ENCODE data around the gene RND1. TPM values are rescaled to one million over a fixed set of nuclear protein-coding genes. Genes with fewer than 3 reads are reported as not detected.
"Not testable (repeated sequence)": the region's sequence is repeated elsewhere in the genome, so short reads cannot be mapped to it uniquely, and the experiment has no call there.

RND1 gene
- total and polyA plus RNA-seq, 7 experiments from 2014 or later, result 0.17 to 13.5 (median 1.5) TPM

DNA sequence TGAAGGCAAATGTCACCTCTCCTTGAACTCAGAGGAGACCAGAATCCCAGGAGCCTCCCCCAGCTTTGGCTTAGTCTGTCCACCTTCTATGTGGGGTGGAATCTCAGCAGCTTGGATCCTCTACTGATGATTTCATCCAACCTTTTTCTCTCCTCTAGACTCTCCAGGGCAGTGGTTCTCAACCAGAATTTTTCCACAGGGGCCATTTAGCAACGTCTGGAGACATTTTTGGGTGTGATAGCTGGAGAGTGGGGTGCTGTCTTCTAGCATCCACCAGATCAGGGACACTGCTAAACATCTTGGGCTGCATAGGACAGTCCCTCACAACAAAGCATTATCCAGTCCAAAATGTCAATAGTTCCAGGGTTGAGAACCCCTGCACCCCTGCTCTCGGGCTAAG lies 9.3 kb downstream of the RND1 start:
- intact Hi-C loops (cut with micrococcal nuclease), result no loop called here
- ChIA-PET CTCF (interaction anchor here (0.5 to 1.3 kb wide), 6 partner anchors 10 to 65 kb away, joined by 3 to 8 read pairs (median 4); partner anchors contain the start of gene RND1), POLR2A (no interaction called here)
- no peak overlapping the region for H3K27ac ChIP-seq (ENCODE audit: low read depth, low read length)
- peaks cover 6 to 9% of the 10 kb centered on the region in 2 donors for H3K4me1 ChIP-seq (ENCODE audit: control insufficient read depth in 2 of 2, insufficient read depth in 2 of 2, low read length in 2 of 2)
- Mint-ChIP-seq H3K36me3 (peaks cover 0 to 9% (median 3%) of the 10 kb centered on the region in 5 donors), H3K4me1 (peaks cover 5 to 17% (median 14%) of the 10 kb centered on the region in 7 donors), H3K27ac (peak overlapping the region in 1 of 9 donors; percentile 25), H3K4me3 (peak overlapping the region in 1 of 10 donors; percentile 38), H3K9me3 (no peaks in the 10 kb centered on the region), H3K27me3 (peaks cover 0 to 9% (median 0%) of the 10 kb centered on the region in 5 donors)
- peaks cover 0 to 4% (median 0%) of the 10 kb centered on the region in 3 experiments for H3K36me3 ChIP-seq (ENCODE audit: control insufficient read depth in 2 of 3, insufficient read depth in 3 of 3, low read length in 3 of 3)
- no peak overlapping the region for H3K4me3 ChIP-seq (ENCODE audit: low read length)
- ATAC-seq (no peak), DNase-seq (no peak)
- no peaks in the 10 kb centered on the region for H3K9me3 ChIP-seq (ENCODE audit: control insufficient read depth in 2 of 3, low read length in 3 of 3)
- H3K27me3 ChIP-seq (ENCODE audit: control insufficient read depth in 2 of 2, insufficient read depth in 2 of 2, low read length in 2 of 2), result no peaks in the 10 kb centered on the region

DNA sequence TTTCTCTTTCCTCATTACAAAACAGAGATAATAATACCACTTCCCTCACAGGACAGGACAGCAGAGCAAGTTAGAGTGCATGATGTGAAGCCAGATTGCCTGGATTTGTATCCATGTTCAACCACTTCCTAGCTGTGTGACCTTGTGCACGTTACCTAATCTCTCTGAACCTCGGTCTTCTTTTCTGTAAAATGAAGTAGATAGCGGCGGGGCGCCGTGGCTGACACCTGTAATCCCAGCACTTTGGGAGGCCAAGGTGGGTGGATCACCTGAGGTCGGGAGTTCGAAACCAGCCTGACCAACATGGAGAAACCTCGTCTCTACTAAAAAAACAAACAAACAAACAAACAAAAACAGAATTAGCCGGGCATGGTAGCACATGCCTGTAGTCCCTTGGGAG lies 10.7 kb downstream of the RND1 start:
- H3K27me3 ChIP-seq (ENCODE audit: control insufficient read depth in 2 of 2, insufficient read depth in 2 of 2, low read length in 2 of 2); H3K27ac ChIP-seq (ENCODE audit: low read depth, low read length); H3K4me3 ChIP-seq (ENCODE audit: low read length); H3K36me3 Mint-ChIP-seq; H3K36me3 ChIP-seq (ENCODE audit: control insufficient read depth in 2 of 3, insufficient read depth in 3 of 3, low read length in 3 of 3); H3K27me3 Mint-ChIP-seq; H3K9me3 Mint-ChIP-seq; DNase-seq; H3K9me3 ChIP-seq (ENCODE audit: control insufficient read depth in 2 of 3, low read length in 3 of 3); ATAC-seq; H3K4me3 Mint-ChIP-seq; POLR2A ChIA-PET: not testable (repeated sequence)
- Mint-ChIP-seq H3K27ac (peak overlapping the region in 1 of 9 donors; percentile 43), H3K4me1 (peaks cover 19 to 31% (median 27%) of the 10 kb centered on the region in 7 donors)
- H3K4me1 ChIP-seq (ENCODE audit: control insufficient read depth in 2 of 2, insufficient read depth in 2 of 2, low read length in 2 of 2), result peaks cover 18 to 20% of the 10 kb centered on the region in 2 donors
- intact Hi-C loops (cut with micrococcal nuclease), result loop anchor here (5.0 kb wide), 4 partner anchors 202 to 1907 kb away; partner anchors contain the start of genes ATF1 (in 1 of the 2), LMBR1L (in 1 of the 2) and TUBA1B (in 1 of the 2)
- CTCF ChIA-PET, result interaction anchor here (0.7 to 4.1 kb wide), 5 partner anchors 11 to 60 kb away, joined by 3 to 78 read pairs (median 5); partner anchors contain the start of gene RND1

GRCh38 chr12:48854488-48854887 lies 11.2 kb downstream of the RND1 start:
- intact Hi-C loops (cut with micrococcal nuclease), result loop anchor here (5.0 kb wide), 4 partner anchors 203 to 1908 kb away; partner anchors contain the start of genes ATF1 (in 1 of the 2), LMBR1L (in 1 of the 2) and TUBA1B (in 1 of the 2)

GRCh38 chr12:48852734-48853688 lies 12.7 kb downstream of the RND1 start:
- peak overlapping the region; percentile 89 to 99 (median 98) for H3K4me3 Mint-ChIP-seq
- H3K36me3 Mint-ChIP-seq, result peaks cover 4 to 13% (median 10%) of the 10 kb centered on the region in 5 donors
- peak overlapping the region; percentile 96 for H3K4me3 ChIP-seq (ENCODE audit: low read length)
- peak; percentile 67 to 90 (median 87) for DNase-seq
- CTCF ChIA-PET, result interaction anchor here (0.6 to 4.1 kb wide), 38 partner anchors 10 to 382 kb away, joined by 3 to 78 read pairs (median 5); partner anchors contain the start of genes ARF3 and RND1
- H3K27ac Mint-ChIP-seq, result peak overlapping the region; percentile 89 to 100 (median 98)
- no peaks in the 10 kb centered on the region for H3K9me3 ChIP-seq (ENCODE audit: control insufficient read depth in 2 of 3, low read length in 3 of 3)
- H3K9me3 Mint-ChIP-seq, result no peaks in the 10 kb centered on the region
- peaks cover 5 to 12% (median 6%) of the 10 kb centered on the region in 3 experiments for H3K36me3 ChIP-seq (ENCODE audit: control insufficient read depth in 2 of 3, insufficient read depth in 3 of 3, low read length in 3 of 3)
- H3K4me1 ChIP-seq (ENCODE audit: control insufficient read depth in 2 of 2, insufficient read depth in 2 of 2, low read length in 2 of 2), result peaks cover 18 to 24% of the 10 kb centered on the region in 2 donors
- H3K4me1 Mint-ChIP-seq, result peaks cover 27 to 42% (median 36%) of the 10 kb centered on the region in 7 donors
- H3K27me3 Mint-ChIP-seq, result no peaks in the 10 kb centered on the region
- no peaks in the 10 kb centered on the region for H3K27me3 ChIP-seq (ENCODE audit: control insufficient read depth in 2 of 2, insufficient read depth in 2 of 2, low read length in 2 of 2)
- POLR2A ChIA-PET, result interaction anchor here (0.8 to 3.3 kb wide), 24 partner anchors 9 to 654 kb away, joined by 3 to 56 read pairs (median 6); partner anchors contain the start of genes ARF3, FKBP11, RND1 and TUBA1A
- H3K27ac ChIP-seq (ENCODE audit: low read depth, low read length), result peak overlapping the region; percentile 93
- peak; percentile 62 for ATAC-seq
- intact Hi-C loops (cut with micrococcal nuclease), result loop anchor here (1.0 to 5.0 kb wide), 22 partner anchors 12 to 1909 kb away; partner anchors contain the start of genes ARF3 (in 2 of the 2), CCNT1 (in 2 of the 2), KANSL2 (in 2 of the 2) and PRKAG1 (in 2 of the 2)

More at GRCh38 chr12:48854488-48854887, 11.2 kb downstream of the RND1 start:
- peaks cover 24 to 36% (median 31%) of the 10 kb centered on the region in 7 donors for H3K4me1 Mint-ChIP-seq
- H3K9me3 Mint-ChIP-seq, result no peaks in the 10 kb centered on the region
- Histone ChIP-seq H3K4me3 (ENCODE audit: low read length) (no peak overlapping the region), H3K4me1 (ENCODE audit: control insufficient read depth in 2 of 2, insufficient read depth in 2 of 2, low read length in 2 of 2) (peaks cover 18 to 24% of the 10 kb centered on the region in 2 donors), H3K27me3 (ENCODE audit: control insufficient read depth in 2 of 2, insufficient read depth in 2 of 2, low read length in 2 of 2) (no peaks in the 10 kb centered on the region), H3K27ac (ENCODE audit: low read depth, low read length) (no peak overlapping the region), H3K36me3 (ENCODE audit: control insufficient read depth in 2 of 3, insufficient read depth in 3 of 3, low read length in 3 of 3) (peaks cover 5 to 12% (median 6%) of the 10 kb centered on the region in 3 experiments), H3K9me3 (ENCODE audit: control insufficient read depth in 2 of 3, low read length in 3 of 3) (no peaks in the 10 kb centered on the region)
- ChIA-PET CTCF (interaction anchor here (2.1 to 4.1 kb wide), 5 partner anchors 11 to 83 kb away, joined by 5 to 78 read pairs (median 36); partner anchors contain the start of gene RND1), POLR2A (no interaction called here)
- DNase-seq, result no peak
- no peaks in the 10 kb centered on the region for H3K27me3 Mint-ChIP-seq
- no peak overlapping the region for H3K4me3 Mint-ChIP-seq
- peaks cover 4 to 10% (median 9%) of the 10 kb centered on the region in 5 donors for H3K36me3 Mint-ChIP-seq
- no peak overlapping the region for H3K27ac Mint-ChIP-seq
- no peak for ATAC-seq

GRCh38 chr12:48851883-48852733 lies 13.6 kb downstream of the RND1 start, which contains the start of gene DDX23:
TSS of gene DDX23 (minus strand) at chr12:48852163. CDS start at chr12:48845782, 6,381 bp downstream.
- Mint-ChIP-seq H3K4me1 (peaks cover 30 to 49% (median 43%) of the 10 kb centered on the region in 7 donors), H3K27ac (peak within 1 kb of the TSS; percentile 89 to 100 (median 98)), H3K36me3 (peaks cover 4 to 13% (median 10%) of the 10 kb centered on the region in 5 donors), H3K9me3 (no peaks in the 10 kb centered on the region), H3K4me3 (peak within 1 kb of the TSS; percentile 89 to 99 (median 98)), H3K27me3 (no peaks in the 10 kb centered on the region)
- ATAC-seq (peak; percentile 98), DNase-seq (peak; percentile 73 to 93 (median 89))
- no peaks in the 10 kb centered on the region for H3K9me3 ChIP-seq (ENCODE audit: control insufficient read depth in 2 of 3, low read length in 3 of 3)
- H3K27me3 ChIP-seq (ENCODE audit: control insufficient read depth in 2 of 2, insufficient read depth in 2 of 2, low read length in 2 of 2), result no peaks in the 10 kb centered on the region
- peaks cover 18 to 24% of the 10 kb centered on the region in 2 donors for H3K4me1 ChIP-seq (ENCODE audit: control insufficient read depth in 2 of 2, insufficient read depth in 2 of 2, low read length in 2 of 2)
- H3K4me3 ChIP-seq (ENCODE audit: low read length), result peak within 1 kb of the TSS; percentile 96
- ChIA-PET CTCF (interaction anchor here (0.6 to 4.1 kb wide), 23 partner anchors 14 to 383 kb away, joined by 3 to 78 read pairs (median 4); partner anchors contain the start of gene RND1), POLR2A (interaction anchor here (0.6 to 3.3 kb wide), 39 partner anchors 8 to 1318 kb away, joined by 3 to 56 read pairs (median 5); partner anchors contain the start of genes ARF3, CACNB3, DHH and FKBP11)
- peak within 1 kb of the TSS; percentile 93 for H3K27ac ChIP-seq (ENCODE audit: low read depth, low read length)
- intact Hi-C loops (cut with micrococcal nuclease), result loop anchor here (1.0 to 5.0 kb wide), 16 partner anchors 33 to 1910 kb away; partner anchors contain the start of genes ARF3 (in 2 of the 2), CCNT1 (in 2 of the 2), KANSL2 (in 2 of the 2) and PRKAG1 (in 2 of the 2)
- peaks cover 5 to 15% (median 6%) of the 10 kb centered on the region in 3 experiments for H3K36me3 ChIP-seq (ENCODE audit: control insufficient read depth in 2 of 3, insufficient read depth in 3 of 3, low read length in 3 of 3)
